ENCODE data around the gene HSPD1.

The HSPD1 gene

DNA sequence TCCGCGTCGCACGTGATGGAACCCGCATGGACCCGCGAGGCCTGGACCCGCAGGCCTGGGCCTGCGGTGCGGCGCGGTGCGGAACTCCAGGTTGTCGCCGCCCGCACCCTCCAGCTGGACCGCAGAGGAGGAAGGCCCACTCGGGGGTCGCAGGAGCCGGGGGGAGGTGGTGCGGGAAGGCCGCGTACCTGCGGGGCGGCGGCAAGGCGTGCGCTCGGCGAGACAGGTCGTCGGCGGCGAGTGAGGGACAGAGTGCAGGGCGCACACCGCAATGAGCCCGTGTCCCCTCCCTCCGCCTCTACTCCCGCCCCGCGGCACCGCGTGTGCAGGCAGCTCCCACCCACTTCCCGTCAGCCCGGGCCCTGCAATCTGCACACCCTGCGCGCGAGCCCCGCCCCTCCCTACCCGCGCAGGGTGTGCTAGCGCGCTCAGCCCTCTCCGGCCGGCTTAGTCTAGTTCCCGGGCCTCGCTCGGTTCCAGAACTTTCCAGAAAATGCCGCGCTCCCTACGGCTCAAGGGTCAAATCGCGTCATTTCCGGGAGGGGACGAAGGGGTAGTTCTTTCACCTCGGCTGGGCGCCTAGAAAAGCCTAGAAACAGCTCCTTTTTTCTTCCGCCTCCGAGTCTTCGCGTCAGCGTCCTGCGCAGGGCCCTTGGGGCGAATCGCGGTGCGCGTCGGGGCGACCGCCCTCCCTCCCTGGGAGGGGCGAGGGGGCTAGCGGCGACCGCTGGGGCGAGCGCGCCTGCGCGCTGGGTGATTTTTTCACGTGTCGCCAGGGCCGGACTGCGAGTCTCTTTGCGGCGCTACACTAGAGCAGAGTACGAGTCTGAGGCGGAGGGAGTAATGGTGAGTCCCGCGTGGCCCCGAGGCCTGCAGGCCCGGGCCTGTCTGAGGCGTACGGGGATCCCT is at the start of gene HSPD1, which contains the start of gene HSPE1:
HSPD1 (minus strand) TSS at position 247 of the 909 bp plus-strand sequence. CDS start 992 bp downstream, outside the sequence.
HSPE1 (plus strand) TSS at position 786 of the 909 bp plus-strand sequence; CDS start at position 844, 58 bp downstream.
- peak; percentile 99 for DNase-seq

- no peak for DNase-seq
These were observed 48.9 kb upstream of the HSPD1 start for GRCh38 chr2:197548582-197548981.

DNA sequence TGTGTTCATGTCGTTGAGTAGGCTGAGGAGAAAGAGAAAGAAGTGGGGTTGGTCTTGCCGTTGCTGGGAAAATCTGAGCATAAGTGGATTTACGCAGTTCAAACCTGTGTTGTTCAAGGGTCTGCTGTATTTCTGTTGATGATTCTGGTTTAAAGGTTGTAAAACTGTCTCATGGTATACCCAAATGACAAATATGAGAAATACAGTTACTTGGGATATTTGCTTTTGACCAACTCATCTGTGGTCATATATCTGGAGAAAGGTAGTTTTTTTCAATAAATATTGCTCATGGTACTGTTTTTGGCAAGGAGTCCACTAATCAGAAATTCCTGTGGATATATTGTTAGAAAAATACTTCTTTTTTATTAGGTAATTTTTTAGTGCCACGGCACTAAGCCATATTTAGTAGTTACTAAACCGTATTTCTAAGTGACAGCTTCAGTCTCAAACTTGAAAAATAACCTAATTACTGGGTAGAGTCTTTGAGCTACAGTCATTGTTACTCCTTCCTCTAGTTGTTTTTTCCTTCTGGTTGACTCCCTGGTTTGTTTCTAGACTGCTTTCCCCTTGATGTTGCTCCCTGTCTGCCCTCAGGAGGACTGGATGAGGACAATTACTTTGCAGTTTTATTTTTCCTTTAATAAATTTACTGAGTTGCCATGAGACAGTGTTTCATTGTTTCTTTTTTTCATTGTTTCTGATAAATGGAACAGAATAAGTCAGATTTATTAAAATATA is 47.7 kb upstream of the HSPD1 start:
- DNase-seq, result no peak

DNA sequence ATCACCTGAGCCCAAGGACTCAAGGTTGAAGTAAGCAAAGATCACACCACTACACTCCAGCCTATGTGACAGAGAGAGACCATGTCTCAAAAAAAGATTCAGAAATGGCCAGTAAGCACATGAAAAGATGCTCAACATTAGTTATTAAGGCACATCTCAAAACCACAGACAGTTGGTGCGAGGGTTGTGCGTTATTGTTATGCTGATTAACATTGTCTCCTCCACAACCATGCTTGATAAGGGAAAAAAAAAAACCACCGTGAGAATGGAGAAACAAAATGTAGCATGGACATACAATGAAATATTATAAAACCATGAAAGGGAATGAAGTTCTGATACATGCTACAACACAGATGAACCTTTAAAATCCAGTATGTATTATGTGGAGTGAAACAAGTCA is 43.6 kb upstream of the HSPD1 start:
- DNase-seq, result no peak

GRCh38 chr2:197539734-197540133 is 40.1 kb upstream of the HSPD1 start:
- DNase-seq, result no peak

- DNase-seq, result no peak
These were observed 38.8 kb upstream of the HSPD1 start for GRCh38 chr2:197538412-197538811.

DNA sequence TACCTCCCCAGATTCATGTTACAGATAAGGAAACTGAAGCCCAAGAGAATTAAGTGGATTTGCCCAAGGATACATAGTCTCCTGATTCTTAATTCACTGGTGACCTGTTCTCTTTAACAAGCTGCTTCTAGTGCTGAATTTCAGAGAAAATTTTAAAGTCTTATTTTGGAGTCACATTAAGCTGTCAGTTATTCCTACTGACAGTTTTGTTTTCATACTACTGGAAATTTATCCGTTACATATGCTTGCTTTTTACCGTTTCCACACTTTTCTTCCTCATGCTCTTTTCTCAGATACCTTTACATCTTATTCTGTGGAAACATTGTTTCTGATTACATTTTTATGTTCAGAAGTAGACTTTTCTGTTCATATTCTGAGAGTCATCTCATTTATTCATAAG is 17.5 kb upstream of the HSPD1 start:
- DNase-seq, result no peak

GRCh38 chr2:197516393-197516761 is 16.7 kb upstream of the HSPD1 start:
- peak; percentile 35 for DNase-seq

DNA sequence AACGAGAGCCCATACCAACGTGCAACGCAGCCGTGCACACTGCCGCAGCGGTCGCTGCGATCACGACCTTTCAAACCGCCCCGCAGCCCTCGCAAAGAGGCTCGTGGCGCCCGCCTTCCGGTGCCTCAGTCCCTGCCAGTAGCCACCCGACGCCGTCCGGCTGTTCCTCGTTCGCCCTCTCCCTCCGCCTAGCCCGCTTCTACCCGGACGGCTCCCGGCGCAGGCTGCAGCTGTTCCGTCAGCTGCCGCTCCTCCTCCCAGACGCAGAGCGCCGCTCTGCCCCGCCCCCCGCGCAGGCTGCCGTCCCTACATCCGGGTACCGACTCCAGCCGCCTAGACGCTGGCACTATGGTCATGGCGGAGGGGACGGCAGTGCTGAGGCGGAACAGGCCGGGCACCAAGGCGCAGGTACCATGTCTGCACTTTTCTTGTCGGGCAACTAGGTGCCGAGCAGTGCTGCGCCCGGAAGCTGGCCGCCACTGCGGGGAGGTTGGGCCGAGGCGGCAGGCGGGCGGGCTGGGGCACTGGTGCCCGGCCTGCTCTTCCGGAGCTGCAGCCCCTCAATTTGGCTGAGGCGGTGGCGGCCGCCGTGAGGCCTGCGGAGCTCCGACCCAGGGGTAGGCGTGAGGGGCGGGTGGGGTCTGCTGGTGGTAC is 16.2 kb upstream of the HSPD1 start, which contains the start of gene MOB4:
MOB4 (plus strand) TSS at position 328 of the 654 bp plus-strand sequence; CDS start at position 349, 21 bp downstream.
- peak; percentile 95 for DNase-seq

GRCh38 chr2:197515315-197515738 is 15.7 kb upstream of the HSPD1 start:
- DNase-seq, result peak; percentile 61

DNA sequence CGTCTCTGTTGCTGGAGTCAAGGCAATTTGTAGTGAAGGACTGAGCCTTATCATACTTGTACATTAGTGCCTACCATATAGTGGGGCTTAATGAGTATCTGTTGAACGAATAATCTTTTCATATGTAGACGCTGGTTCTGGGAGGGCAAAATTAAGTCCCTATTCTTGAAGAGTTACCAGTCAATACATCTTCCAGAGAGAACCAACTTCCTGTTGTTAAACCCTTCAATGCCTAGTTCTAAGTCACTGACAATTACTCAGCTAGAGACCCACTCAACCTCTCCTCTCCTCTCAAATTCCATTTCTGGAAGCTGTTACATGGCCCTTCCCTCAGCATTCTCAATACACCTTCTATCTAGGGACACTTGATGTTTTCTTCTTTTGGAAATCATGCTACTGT is 15.1 kb upstream of the HSPD1 start:
- no peak for DNase-seq

GRCh38 chr2:197513915-197514314 is 14.3 kb upstream of the HSPD1 start:
- no peak for DNase-seq

GRCh38 chr2:197506658-197507057 is 7.0 kb upstream of the HSPD1 start:
- DNase-seq, result no peak

GRCh38 chr2:197504512-197504911 is 4.9 kb upstream of the HSPD1 start:
- DNase-seq, result no peak

DNA sequence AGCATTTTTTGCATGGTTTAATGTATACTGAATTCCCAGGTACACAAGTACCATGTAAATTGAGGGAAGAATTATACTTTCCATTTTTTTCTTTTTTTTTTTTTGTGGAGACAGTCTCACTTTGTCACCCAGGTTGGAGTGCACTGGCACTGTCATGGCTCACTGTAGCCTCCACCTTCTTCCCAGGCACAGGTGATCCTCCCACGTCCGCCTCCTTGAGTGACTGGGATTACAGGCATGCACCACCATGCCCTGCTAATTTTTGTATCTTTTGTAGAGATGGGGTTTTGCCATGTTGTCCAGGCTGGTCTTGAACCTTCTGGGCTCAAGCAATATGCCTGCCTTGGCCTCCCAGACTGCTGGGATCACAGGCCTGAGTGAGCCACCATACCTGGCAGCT is 4.4 kb upstream of the HSPD1 start:
- DNase-seq, result no peak

DNA sequence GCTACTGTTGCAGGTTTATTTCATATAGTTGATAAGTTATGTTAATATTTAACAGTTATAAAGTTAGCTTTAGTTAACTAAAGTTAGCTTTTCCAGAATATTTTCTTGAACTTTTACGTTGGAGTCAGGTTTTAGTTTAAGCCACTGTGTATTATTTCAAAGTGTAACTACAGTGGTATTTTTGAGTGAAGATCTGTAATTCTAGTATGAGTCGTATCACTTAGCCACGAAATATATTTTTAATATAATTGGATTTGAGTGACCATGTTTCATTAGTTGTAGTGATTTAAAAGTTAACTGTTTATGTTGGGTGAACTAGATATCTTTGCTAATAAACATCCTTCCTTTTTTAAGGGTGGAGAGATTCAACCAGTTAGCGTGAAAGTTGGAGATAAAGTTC is 3.0 kb upstream of the HSPD1 start:
- DNase-seq, result no peak

GRCh38 chr2:197502201-197502600 is 2.6 kb upstream of the HSPD1 start:
- no peak for DNase-seq

GRCh38 chr2:197500503-197501131 is 977 bp upstream of the HSPD1 start:
- DNase-seq, result peak; percentile 27

DNA sequence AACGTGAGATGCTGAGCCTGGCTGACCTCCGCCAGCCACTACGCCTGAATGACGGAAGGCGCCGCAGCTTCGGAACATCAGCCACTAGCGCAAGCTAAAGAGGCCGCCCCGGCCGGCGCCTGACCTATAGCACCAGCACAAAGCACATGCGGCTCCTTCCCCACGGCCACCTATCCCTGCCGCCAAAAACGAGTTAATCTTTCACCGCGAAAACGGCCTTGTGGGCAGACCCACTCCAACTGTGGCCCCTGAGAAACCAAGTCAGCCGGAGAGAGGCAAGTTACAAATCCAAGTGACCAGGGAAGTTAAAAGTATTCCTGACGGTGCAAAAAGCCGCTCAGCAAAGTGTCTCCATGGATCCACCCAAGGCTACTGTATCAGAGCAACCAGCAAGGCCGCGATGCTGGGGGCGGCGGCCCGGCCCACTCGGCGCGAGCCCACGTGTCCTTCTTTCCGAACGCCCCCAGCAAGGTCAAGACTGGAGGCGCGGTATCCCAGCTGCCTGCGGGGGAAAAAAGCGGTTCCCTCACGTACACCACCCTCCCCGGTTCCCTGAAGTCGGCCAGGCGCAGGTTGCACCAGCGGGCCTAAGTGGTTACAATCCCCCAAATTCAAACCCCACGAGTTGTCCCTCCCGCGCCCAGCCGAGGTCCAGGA is 575 bp downstream of the HSPD1 start:
- DNase-seq, result peak; percentile 53

- DNase-seq, result no peak
These were observed 1.3 kb downstream of the HSPD1 start for GRCh38 chr2:197498235-197498936.

- no peak for DNase-seq
These were observed 2.3 kb downstream of the HSPD1 start for GRCh38 chr2:197497326-197497725.

DNA sequence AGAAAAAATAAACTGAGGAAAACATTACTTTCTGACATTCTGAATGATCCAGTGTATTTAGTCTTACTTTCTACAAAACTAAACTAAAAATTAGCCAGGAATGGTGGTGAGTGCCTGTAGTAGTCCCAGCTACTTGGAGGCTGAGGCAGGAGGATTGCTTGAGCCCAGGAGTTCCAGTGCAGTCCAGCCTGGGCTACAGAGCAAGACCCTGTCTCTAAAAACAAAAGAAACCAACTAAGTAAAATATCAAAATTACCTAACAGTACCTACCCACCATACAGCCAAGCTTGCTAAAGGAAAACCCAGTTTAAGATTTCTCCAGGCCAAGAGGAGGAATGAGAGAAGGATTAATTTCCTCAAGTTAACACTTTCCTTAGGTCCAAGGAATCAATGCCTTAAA is 2.9 kb downstream of the HSPD1 start:
- DNase-seq, result no peak
